NCI-H1694 treated with DMSO at 0.1 percent for 48 hours (cell line): ENCODE measurements around the gene KIF18B.

ENCODE experiments used
- DNase-seq: peaks from one replicate; lab custom pipeline; 2025; lab: John Stamatoyannopoulos, UW

Gene KIF18B

GRCh38 chr17:44935116-44935515, 12.5 kb downstream of the KIF18B start:
- no peak for DNase-seq

GRCh38 chr17:44934745-44935105, 12.8 kb downstream of the KIF18B start:
- DNase-seq, result no peak

GRCh38 chr17:44933824-44934744, 13.5 kb downstream of the KIF18B start:
- DNase-seq, result no peak

GRCh38 chr17:44932787-44933097, 14.8 kb downstream of the KIF18B start:
- no peak for DNase-seq

- no peak for DNase-seq
Measured at GRCh38 chr17:44932096-44932786, 15.3 kb downstream of the KIF18B start.

- DNase-seq, result no peak
Measured at GRCh38 chr17:44931376-44931775, 16.2 kb downstream of the KIF18B start.

GRCh38 chr17:44930667-44931066, 16.9 kb downstream of the KIF18B start:
- no peak for DNase-seq

GRCh38 chr17:44928950-44929720, 18.4 kb downstream of the KIF18B start:
- DNase-seq, result no peak

- DNase-seq, result no peak
Measured at GRCh38 chr17:44928136-44928535, 19.4 kb downstream of the KIF18B start.

- DNase-seq, result no peak
Measured at GRCh38 chr17:44927696-44928095, 19.9 kb downstream of the KIF18B start.

GRCh38 chr17:44926821-44927525, 20.6 kb downstream of the KIF18B start:
- no peak for DNase-seq

GRCh38 chr17:44925731-44926697, 21.6 kb downstream of the KIF18B start:
- no peak for DNase-seq

- DNase-seq, result no peak
Measured at GRCh38 chr17:44924107-44924544, 23.4 kb downstream of the KIF18B start.

GRCh38 chr17:44922746-44923470, 24.7 kb downstream of the KIF18B start:
- no peak for DNase-seq

- DNase-seq, result no peak
Measured at GRCh38 chr17:44922136-44922535, 25.4 kb downstream of the KIF18B start.

GRCh38 chr17:44921122-44921882, 26.3 kb downstream of the KIF18B start:
- DNase-seq, result peak; percentile 54

GRCh38 chr17:44920565-44920940, 27.0 kb downstream of the KIF18B start:
- DNase-seq, result no peak

- DNase-seq, result peak; percentile 28
Measured at GRCh38 chr17:44919885-44920564, 27.5 kb downstream of the KIF18B start.

GRCh38 chr17:44919411-44919810, 28.2 kb downstream of the KIF18B start:
- no peak for DNase-seq
